ENCODE measurements around the gene CCDC126.

- TF ChIP-seq ETV6 (IDR thresholded peaks at IDR 0.05; ENCODE audit: borderline replicate concordance in 1 of 2, low read depth in 2 of 2, low read length in 1 of 2) (no peak), ETV6 (CRISPR knock-in tag; IDR thresholded peaks at IDR 0.05; ENCODE audit: borderline replicate concordance) (no peak), FOXJ3 (CRISPR knock-in tag; IDR thresholded peaks at IDR 0.05) (no peak)
These were observed 48.6 kb downstream of the CCDC126 start for GRCh38 chr7:23645822-23646221.
